ENCODE measurements around the gene NAV1. TPM values are rescaled to one million over a fixed set of nuclear protein-coding genes. Genes with fewer than 3 reads are reported as not detected.
A peak's percentile ranks its signal among the peaks of the same experiment; 100 is the strongest.

The NAV1 gene
- total and polyA plus RNA-seq, 9 of the 15 experiments (the other 6 are each of a cell fraction or from before 2014, with no cell fraction given) = 0.91 to 16.8 (median 3.2) TPM

DNA sequence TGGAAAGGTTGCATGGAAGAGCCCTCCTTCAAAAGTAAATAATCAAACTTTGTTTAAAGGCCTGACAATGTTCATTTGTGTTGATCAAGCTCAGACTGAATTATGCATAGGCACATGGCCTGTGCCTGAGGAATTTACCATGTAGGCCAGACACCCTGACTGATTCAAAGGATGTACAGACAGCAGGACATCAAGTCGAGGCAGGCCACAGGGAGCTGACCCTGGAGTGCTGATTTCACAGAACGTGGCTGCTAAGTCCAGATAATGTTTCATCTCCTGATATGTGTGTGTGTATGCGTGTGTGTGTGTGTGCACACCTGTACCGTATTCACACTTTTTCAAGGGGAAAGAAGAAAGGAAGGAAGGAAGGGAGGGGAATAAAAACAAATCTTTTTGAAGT, 34.1 kb downstream of the NAV1 start:
- CTCF ChIA-PET (ENCODE audit: low intra/inter-chr PET ratio) = no interaction called here
- Histone ChIP-seq H3K4me2 (ENCODE audit: insufficient read depth, low read length) (peak overlapping the region; percentile 14; the same call in 1 of the 2 replicates), H3K79me2 (ENCODE audit: control insufficient read depth, insufficient read depth, low read length) (no peaks in the 10 kb centered on the region)
- TF ChIP-seq MED1 (CRISPR knock-in tag; IDR thresholded peaks at IDR 0.05; ENCODE audit: borderline replicate concordance) = no peak
- peak; percentile 18; the same call in 1 of the 2 replicates for TF ChIP-seq CXXC5 (CRISPR knock-in tag; IDR thresholded peaks at IDR 0.05)
- TF ChIP-seq RFX7 (CRISPR knock-in tag; IDR thresholded peaks at IDR 0.05) = no peak
- TF ChIP-seq POLR2AphosphoS2 (IDR thresholded peaks at IDR 0.05; ENCODE audit: low read length) = no peak
- no peak for TF ChIP-seq CBX5 (IDR thresholded peaks at IDR 0.05; ENCODE audit: borderline replicate concordance, low read depth)
- TF ChIP-seq TCF3 (CRISPR knock-in tag; IDR thresholded peaks at IDR 0.05) = peak; percentile 66
- TF ChIP-seq TEAD2 (tag; IDR thresholded peaks at IDR 0.05) = no peak
- TF ChIP-seq BACH1 (tag; IDR thresholded peaks at IDR 0.05) = no peak
- no peak for TF ChIP-seq ZZZ3 (IDR thresholded peaks at IDR 0.05)
- TF ChIP-seq, protein P1, sequence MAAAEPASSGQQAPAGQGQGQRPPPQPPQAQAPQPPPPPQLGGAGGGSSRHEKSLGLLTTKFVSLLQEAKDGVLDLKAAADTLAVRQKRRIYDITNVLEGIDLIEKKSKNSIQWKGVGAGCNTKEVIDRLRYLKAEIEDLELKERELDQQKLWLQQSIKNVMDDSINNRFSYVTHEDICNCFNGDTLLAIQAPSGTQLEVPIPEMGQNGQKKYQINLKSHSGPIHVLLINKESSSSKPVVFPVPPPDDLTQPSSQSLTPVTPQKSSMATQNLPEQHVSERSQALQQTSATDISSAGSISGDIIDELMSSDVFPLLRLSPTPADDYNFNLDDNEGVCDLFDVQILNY (CRISPR knock-in tag; IDR thresholded peaks at IDR 0.05) = no peak
- TF ChIP-seq, protein P2, sequence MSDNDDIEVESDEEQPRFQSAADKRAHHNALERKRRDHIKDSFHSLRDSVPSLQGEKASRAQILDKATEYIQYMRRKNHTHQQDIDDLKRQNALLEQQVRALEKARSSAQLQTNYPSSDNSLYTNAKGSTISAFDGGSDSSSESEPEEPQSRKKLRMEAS (CRISPR knock-in tag; IDR thresholded peaks at IDR 0.05) = peak; percentile 38; the same call in 1 of the 2 replicates
- no peak for TF ChIP-seq CREM (IDR thresholded peaks at IDR 0.05; ENCODE audit: low read depth)
- TF ChIP-seq MYBL2 (IDR thresholded peaks at IDR 0.05; ENCODE audit: low read depth) = no peak
- no peak for TF ChIP-seq MYBL2 (CRISPR knock-in tag; IDR thresholded peaks at IDR 0.05; ENCODE audit: borderline replicate concordance)
- 0 out of 2 replicates have a peak, but pooled peaks have one; percentile 28 for TF ChIP-seq ZEB2 (IDR thresholded peaks at IDR 0.05)
- no peak for TF ChIP-seq SMARCA5 (IDR thresholded peaks at IDR 0.05)
- TF ChIP-seq ZNF589 (CRISPR knock-in tag; IDR thresholded peaks at IDR 0.05; ENCODE audit: low read depth) = no peak
- no peak for TF ChIP-seq JUNB (CRISPR knock-in tag; conservative IDR thresholded peaks at IDR 0.05)
- peak; percentile 74 for TF ChIP-seq CBFA2T3 (IDR thresholded peaks at IDR 0.05)
- TF ChIP-seq TEAD4 (IDR thresholded peaks at IDR 0.05; ENCODE audit: low read length) = peak; percentile 14; the same call in 1 of the 2 replicates
- no peak for TF ChIP-seq TEAD4 (CRISPR knock-in tag; IDR thresholded peaks at IDR 0.05; ENCODE audit: borderline replicate concordance)
- peak; percentile 51; the same call in 1 of the 2 replicates for TF ChIP-seq L3MBTL2 (IDR thresholded peaks at IDR 0.05)
- TF ChIP-seq NR2F6 (CRISPR knock-in tag; IDR thresholded peaks at IDR 0.05) = no peak
- peak; percentile 47; the same call in 1 of the 2 replicates for TF ChIP-seq TAL1 (IDR thresholded peaks at IDR 0.05)
- no peak for TF ChIP-seq MAFG (tag; conservative IDR thresholded peaks at IDR 0.05)

More for the DNA sequence above, 34.1 kb downstream of the NAV1 start:
- Histone ChIP-seq H3K36me3 (ENCODE audit: control insufficient read depth, insufficient read depth, low read length) (no peaks in the 10 kb centered on the region), H3K27me3 (ENCODE audit: control insufficient read depth in 2 of 2, insufficient read depth in 2 of 2, low read length in 2 of 2) (no peaks in the 10 kb centered on the region), H3K27ac (ENCODE audit: extremely low read depth, low read depth, low read length) (0 out of 3 replicates have a peak overlapping the region, but pooled peaks have one; percentile 3), H3K9me1 (ENCODE audit: control insufficient read depth, insufficient read depth, low read length) (peaks cover 4% of the 10 kb centered on the region), H3K9me3 (replicated peaks; ENCODE audit: control insufficient read depth, insufficient read depth, low read depth, low read length) (no peaks in the 10 kb centered on the region), H4K20me1 (replicated peaks; ENCODE audit: control insufficient read depth, insufficient read depth, low read length) (no peaks in the 10 kb centered on the region), H3K9ac (ENCODE audit: insufficient read depth in 1 of 2, low read depth in 2 of 2, low read length in 2 of 2) (no peak overlapping the region; a peak in 1 of 4 replicates), H2AFZ (ENCODE audit: low read depth, low read length) (peak overlapping the region; percentile 57), H3K4me3 (no peak overlapping the region), H3K4me1 (replicated peaks in 1 of 2; ENCODE audit: control insufficient read depth in 2 of 2, insufficient read depth in 2 of 2, low read length in 2 of 2) (peaks cover 47 to 88% of the 10 kb centered on the region in 2 experiments)
- POLR2A ChIA-PET = interaction anchor here (0.7 to 1.6 kb wide), 6 partner anchors 9 to 105 kb away, joined by 3 to 4 read pairs (median 3); no protein-coding TSS in a partner anchor
- intact Hi-C loops (cut with micrococcal nuclease) = no loop called here
- in situ Hi-C loops (cut with MboI) = no loop called here
- FAIRE-seq = peak; percentile 26
- ATAC-seq = 0 out of 3 replicates have a peak, but pooled peaks have one; percentile 4
- peak in 1 of 4 experiments; percentile 60 for DNase-seq (ENCODE audit: extremely low read depth in 1 of 4, low spot score in 3 of 4)
- WGBS (ENCODE audit: insufficient coverage, low coverage, missing lambda C conversion rate) = 6% methylated on average over 4 of the region's 4 CpGs
- no TSS peak for BruUV-seq (replicated peaks)

All from K562 (cell line).